22Rv1 (cell line): ENCODE measurements around the gene RBM6.
"Not testable (repeated sequence)": the region's sequence is repeated elsewhere in the genome, so short reads cannot be mapped to it uniquely, and the experiment has no call there.

Experiments
- H3K27ac ChIP-seq: fragments of 450-650 bp; 2 replicates; pipeline ENCODE4 v1.5.1; 2017
- CTCF ChIP-seq: fragments of 450-650 bp; IDR thresholded peaks from 2 replicates; pipeline ENCODE4 v1.5.1; 2017; ENCODE audit warnings: mild to moderate bottlenecking
- ZFX ChIP-seq: fragments of 450-650 bp; IDR thresholded peaks from 2 replicates; pipeline ENCODE4 v1.6.1; 2017; ENCODE audit warnings: antibody characterized with exemption, borderline replicate concordance

The RBM6 gene

GRCh38 chr3:49910409-49911123, 29.4 kb upstream of the RBM6 start:
- TF ChIP-seq CTCF, result no peak
- TF ChIP-seq ZFX, result no peak
- no peak overlapping the region for H3K27ac ChIP-seq

GRCh38 chr3:49911124-49911420, 28.9 kb upstream of the RBM6 start:
- no peak overlapping the region for H3K27ac ChIP-seq
- TF ChIP-seq CTCF, result no peak
- no peak for TF ChIP-seq ZFX

- no peak overlapping the region for H3K27ac ChIP-seq
- TF ChIP-seq CTCF, result no peak
- no peak for TF ChIP-seq ZFX
Measured at GRCh38 chr3:49911611-49912010, 28.3 kb upstream of the RBM6 start.

- TF ChIP-seq CTCF (no peak), ZFX (no peak)
- no peak overlapping the region for H3K27ac ChIP-seq
Measured at GRCh38 chr3:49912881-49913281, 27.1 kb upstream of the RBM6 start.

- TF ChIP-seq ZFX, result no peak
- no peak for TF ChIP-seq CTCF
- 0 out of 2 replicates have a peak overlapping the region, but pooled peaks have one; percentile 5 for H3K27ac ChIP-seq
Measured at GRCh38 chr3:49914906-49915305, 25.0 kb upstream of the RBM6 start.

GRCh38 chr3:49916686-49917085, 23.3 kb upstream of the RBM6 start:
- TF ChIP-seq CTCF, result no peak
- no peak for TF ChIP-seq ZFX
- H3K27ac ChIP-seq, result no peak overlapping the region

- not testable (repeated sequence) for H3K27ac ChIP-seq
Measured at GRCh38 chr3:49917806-49918590, 22.0 kb upstream of the RBM6 start.
